Measurements from ENCODE around the gene TAPBPL. TPM values are rescaled to one million over a fixed set of nuclear protein-coding genes. Genes with fewer than 3 reads are reported as not detected.
"Not testable (repeated sequence)": the region's sequence is repeated elsewhere in the genome, so short reads cannot be mapped to it uniquely, and the experiment has no call there.

TAPBPL gene
- total RNA-seq, 2 donors from 2014 or later, result 24.1 to 28.2 TPM

- H3K36me3 Mint-ChIP-seq (ENCODE audit: low read depth); H3K27me3 Mint-ChIP-seq; H3K9me3 Mint-ChIP-seq; ATAC-seq (replicated peaks): not testable (repeated sequence)
- Mint-ChIP-seq H3K4me3 (peak overlapping the region; percentile 85), H3K27ac (peak overlapping the region; percentile 99), H3K4me1 (peaks cover 36% of the 10 kb centered on the region)
These were observed 24.0 kb upstream of the TAPBPL start for GRCh38 chr12:6427796-6428195.

GRCh38 chr12:6428326-6428725, 23.5 kb upstream of the TAPBPL start:
- Mint-ChIP-seq H3K9me3 (no peaks in the 10 kb centered on the region), H3K4me3 (peak overlapping the region; percentile 85), H3K27me3 (no peaks in the 10 kb centered on the region)

GRCh38 chr12:6430124-6430989, 21.5 kb upstream of the TAPBPL start:
- Mint-ChIP-seq H3K36me3 (ENCODE audit: low read depth) (peaks cover 8% of the 10 kb centered on the region), H3K27me3 (no peaks in the 10 kb centered on the region), H3K4me1 (peaks cover 34% of the 10 kb centered on the region), H3K27ac (peak overlapping the region; percentile 84), H3K9me3 (no peaks in the 10 kb centered on the region), H3K4me3 (peak overlapping the region; percentile 64)
- no peak for ATAC-seq (replicated peaks)

More at GRCh38 chr12:6428326-6428725, 23.5 kb upstream of the TAPBPL start:
- Mint-ChIP-seq H3K27ac (peak overlapping the region; percentile 99), H3K4me1 (peaks cover 34% of the 10 kb centered on the region), H3K36me3 (ENCODE audit: low read depth) (peaks cover 8% of the 10 kb centered on the region)
- ATAC-seq (replicated peaks), result no peak

GRCh38 chr12:6432991-6433390, 18.9 kb upstream of the TAPBPL start:
- Mint-ChIP-seq H3K4me3 (no peak overlapping the region), H3K27me3 (no peaks in the 10 kb centered on the region), H3K9me3 (no peaks in the 10 kb centered on the region), H3K36me3 (ENCODE audit: low read depth) (no peaks in the 10 kb centered on the region), H3K27ac (peak overlapping the region; percentile 62), H3K4me1 (peaks cover 19% of the 10 kb centered on the region)
- no peak for ATAC-seq (replicated peaks)

- H3K4me1 Mint-ChIP-seq, result peaks cover 23% of the 10 kb centered on the region
- no peaks in the 10 kb centered on the region for H3K27me3 Mint-ChIP-seq
- peak overlapping the region; percentile 62 for H3K27ac Mint-ChIP-seq
- H3K9me3 Mint-ChIP-seq, result no peaks in the 10 kb centered on the region
- peak; percentile 84 for ATAC-seq (replicated peaks)
- H3K4me3 Mint-ChIP-seq, result peak overlapping the region; percentile 61
- no peaks in the 10 kb centered on the region for H3K36me3 Mint-ChIP-seq (ENCODE audit: low read depth)
These were observed 17.4 kb upstream of the TAPBPL start for GRCh38 chr12:6434205-6435140.

- no peak overlapping the region for H3K4me3 Mint-ChIP-seq
- H3K36me3 Mint-ChIP-seq (ENCODE audit: low read depth), result no peaks in the 10 kb centered on the region
- no peaks in the 10 kb centered on the region for H3K9me3 Mint-ChIP-seq
- H3K27ac Mint-ChIP-seq, result no peak overlapping the region
- H3K27me3 Mint-ChIP-seq, result no peaks in the 10 kb centered on the region
- no peak for ATAC-seq (replicated peaks)
- peaks cover 11% of the 10 kb centered on the region for H3K4me1 Mint-ChIP-seq
These were observed 15.7 kb upstream of the TAPBPL start for GRCh38 chr12:6435961-6436715.

GRCh38 chr12:6437586-6437985, 14.3 kb upstream of the TAPBPL start:
- no peak for ATAC-seq (replicated peaks)
- H3K27me3 Mint-ChIP-seq, result no peaks in the 10 kb centered on the region
- peaks cover 11% of the 10 kb centered on the region for H3K4me1 Mint-ChIP-seq
- H3K27ac Mint-ChIP-seq, result no peak overlapping the region
- no peaks in the 10 kb centered on the region for H3K9me3 Mint-ChIP-seq
- no peaks in the 10 kb centered on the region for H3K36me3 Mint-ChIP-seq (ENCODE audit: low read depth)
- H3K4me3 Mint-ChIP-seq, result no peak overlapping the region

GRCh38 chr12:6438345-6438744, 13.5 kb upstream of the TAPBPL start:
- Mint-ChIP-seq H3K27ac (no peak overlapping the region), H3K4me3 (no peak overlapping the region), H3K36me3 (ENCODE audit: low read depth) (peaks cover 1% of the 10 kb centered on the region), H3K9me3 (no peaks in the 10 kb centered on the region), H3K4me1 (peaks cover 12% of the 10 kb centered on the region), H3K27me3 (no peaks in the 10 kb centered on the region)
- peak; percentile 27 for ATAC-seq (replicated peaks)

- H3K27ac Mint-ChIP-seq, result no peak overlapping the region
- peaks cover 18% of the 10 kb centered on the region for H3K36me3 Mint-ChIP-seq (ENCODE audit: low read depth)
- H3K4me1 Mint-ChIP-seq, result peaks cover 20% of the 10 kb centered on the region
- H3K9me3 Mint-ChIP-seq, result no peaks in the 10 kb centered on the region
- H3K27me3 Mint-ChIP-seq, result no peaks in the 10 kb centered on the region
- no peak overlapping the region for H3K4me3 Mint-ChIP-seq
- ATAC-seq (replicated peaks), result no peak
These were observed 11.5 kb upstream of the TAPBPL start for GRCh38 chr12:6440391-6440790.

GRCh38 chr12:6442836-6443235, 9.0 kb upstream of the TAPBPL start:
- no peak for ATAC-seq (replicated peaks)
- Mint-ChIP-seq H3K9me3 (no peaks in the 10 kb centered on the region), H3K4me3 (peak overlapping the region; percentile 96), H3K27me3 (no peaks in the 10 kb centered on the region), H3K4me1 (peaks cover 24% of the 10 kb centered on the region), H3K27ac (peak overlapping the region; percentile 80), H3K36me3 (ENCODE audit: low read depth) (peaks cover 43% of the 10 kb centered on the region)

- peak overlapping the region; percentile 96 for H3K4me3 Mint-ChIP-seq
- no peaks in the 10 kb centered on the region for H3K9me3 Mint-ChIP-seq
- H3K36me3 Mint-ChIP-seq (ENCODE audit: low read depth), result peaks cover 49% of the 10 kb centered on the region
- H3K4me1 Mint-ChIP-seq, result peaks cover 28% of the 10 kb centered on the region
- H3K27me3 Mint-ChIP-seq, result no peaks in the 10 kb centered on the region
- H3K27ac Mint-ChIP-seq, result peak overlapping the region; percentile 80
- peak; percentile 76 for ATAC-seq (replicated peaks)
These were observed 8.4 kb upstream of the TAPBPL start for GRCh38 chr12:6443361-6443983.

- peak overlapping the region; percentile 80 for H3K27ac Mint-ChIP-seq
- peak; percentile 34 for ATAC-seq (replicated peaks)
- peak overlapping the region; percentile 96 for H3K4me3 Mint-ChIP-seq
- no peaks in the 10 kb centered on the region for H3K27me3 Mint-ChIP-seq
- peaks cover 49% of the 10 kb centered on the region for H3K36me3 Mint-ChIP-seq (ENCODE audit: low read depth)
- H3K9me3 Mint-ChIP-seq, result no peaks in the 10 kb centered on the region
- peaks cover 26% of the 10 kb centered on the region for H3K4me1 Mint-ChIP-seq
These were observed 7.8 kb upstream of the TAPBPL start for GRCh38 chr12:6444031-6444430.

GRCh38 chr12:6444704-6445688, 6.8 kb upstream of the TAPBPL start, which contains the start of gene CD27:
Gene CD27, plus strand, starts transcription at chr12:6444955. Its CDS starts 141 bp downstream, at chr12:6445096.
- Mint-ChIP-seq H3K27ac (peak within 1 kb of the TSS; percentile 80), H3K27me3 (no peaks in the 10 kb centered on the region)

More at GRCh38 chr12:6444704-6445688, 6.8 kb upstream of the TAPBPL start, which contains the start of gene CD27:
- peak within 1 kb of the TSS; percentile 96 for H3K4me3 Mint-ChIP-seq
- peaks cover 26% of the 10 kb centered on the region for H3K4me1 Mint-ChIP-seq
- no peaks in the 10 kb centered on the region for H3K9me3 Mint-ChIP-seq
- peaks cover 51% of the 10 kb centered on the region for H3K36me3 Mint-ChIP-seq (ENCODE audit: low read depth)
- peak; percentile 13 for ATAC-seq (replicated peaks)
